Measurements from ENCODE around the gene TNNT3. TPM values are rescaled to one million over a fixed set of nuclear protein-coding genes. Genes with fewer than 3 reads are reported as not detected.

The TNNT3 gene
- total RNA-seq, 4 donors from 2014 or later, result 1.7 to 4.1 (median 2.6) TPM; not detected in 1

DNA sequence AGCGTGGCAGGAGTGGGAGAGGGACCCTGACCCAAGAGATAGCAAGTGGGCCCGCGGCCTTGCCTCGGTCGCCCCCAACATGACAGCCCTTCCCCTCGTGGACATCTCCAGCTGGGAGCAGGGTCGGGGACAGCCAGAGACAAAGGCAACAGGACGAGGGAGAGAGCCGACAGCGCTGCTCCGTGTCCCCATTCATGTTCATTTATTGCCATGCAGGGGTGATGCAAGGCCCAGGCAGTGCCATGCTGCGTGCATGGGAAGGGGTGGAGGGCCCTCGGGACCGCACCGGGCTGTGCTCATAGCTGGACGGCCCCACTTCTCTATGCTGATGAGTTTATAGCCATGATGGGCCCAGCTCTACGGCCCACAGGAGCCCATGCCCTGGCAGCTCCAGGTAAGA lies 40.3 kb downstream of the TNNT3 start:
- WGBS, 2 donors, result no CpG with 5 or more reads among the region's 17 CpGs
- intact Hi-C loops (cut with DNase I), result no loop called here
- no peaks in the 10 kb centered on the region for H3K4me1 ChIP-seq
- no peak overlapping the region for H3K4me3 ChIP-seq (replicated peaks in 1 of 3)
- no peak overlapping the region for H3K27ac ChIP-seq
- DNase-seq, result no peak
- H3K27me3 ChIP-seq, result no peaks in the 10 kb centered on the region
- H3K36me3 ChIP-seq, result no peaks in the 10 kb centered on the region
- no peaks in the 10 kb centered on the region for H3K9me3 ChIP-seq
- TF ChIP-seq, protein P1, sequence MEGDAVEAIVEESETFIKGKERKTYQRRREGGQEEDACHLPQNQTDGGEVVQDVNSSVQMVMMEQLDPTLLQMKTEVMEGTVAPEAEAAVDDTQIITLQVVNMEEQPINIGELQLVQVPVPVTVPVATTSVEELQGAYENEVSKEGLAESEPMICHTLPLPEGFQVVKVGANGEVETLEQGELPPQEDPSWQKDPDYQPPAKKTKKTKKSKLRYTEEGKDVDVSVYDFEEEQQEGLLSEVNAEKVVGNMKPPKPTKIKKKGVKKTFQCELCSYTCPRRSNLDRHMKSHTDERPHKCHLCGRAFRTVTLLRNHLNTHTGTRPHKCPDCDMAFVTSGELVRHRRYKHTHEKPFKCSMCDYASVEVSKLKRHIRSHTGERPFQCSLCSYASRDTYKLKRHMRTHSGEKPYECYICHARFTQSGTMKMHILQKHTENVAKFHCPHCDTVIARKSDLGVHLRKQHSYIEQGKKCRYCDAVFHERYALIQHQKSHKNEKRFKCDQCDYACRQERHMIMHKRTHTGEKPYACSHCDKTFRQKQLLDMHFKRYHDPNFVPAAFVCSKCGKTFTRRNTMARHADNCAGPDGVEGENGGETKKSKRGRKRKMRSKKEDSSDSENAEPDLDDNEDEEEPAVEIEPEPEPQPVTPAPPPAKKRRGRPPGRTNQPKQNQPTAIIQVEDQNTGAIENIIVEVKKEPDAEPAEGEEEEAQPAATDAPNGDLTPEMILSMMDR (IDR thresholded peaks at IDR 0.05), result no peak
- TF ChIP-seq POLR2A (IDR thresholded peaks at IDR 0.05), result no peak

DNA sequence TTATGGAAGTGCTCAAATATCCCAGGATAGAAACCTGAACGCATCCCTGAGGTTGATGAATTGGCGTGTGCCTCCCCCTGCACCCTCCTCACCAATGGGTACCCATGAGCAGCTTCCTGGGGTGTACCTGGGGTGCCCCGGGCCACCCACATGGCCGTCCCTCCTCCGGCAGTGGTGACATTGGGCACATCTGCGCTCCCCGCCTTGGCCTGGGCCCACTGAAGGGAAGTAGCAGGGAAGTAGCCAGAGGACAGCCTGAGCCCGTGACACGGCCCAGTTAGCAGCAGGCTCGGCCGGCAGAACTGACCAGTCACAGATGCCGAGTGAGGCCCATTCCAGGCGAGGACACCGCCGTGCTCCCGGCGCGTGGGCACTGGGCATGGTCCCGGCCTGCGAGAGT lies 44.4 kb downstream of the TNNT3 start:
- H3K27me3 ChIP-seq, result no peaks in the 10 kb centered on the region

DNA sequence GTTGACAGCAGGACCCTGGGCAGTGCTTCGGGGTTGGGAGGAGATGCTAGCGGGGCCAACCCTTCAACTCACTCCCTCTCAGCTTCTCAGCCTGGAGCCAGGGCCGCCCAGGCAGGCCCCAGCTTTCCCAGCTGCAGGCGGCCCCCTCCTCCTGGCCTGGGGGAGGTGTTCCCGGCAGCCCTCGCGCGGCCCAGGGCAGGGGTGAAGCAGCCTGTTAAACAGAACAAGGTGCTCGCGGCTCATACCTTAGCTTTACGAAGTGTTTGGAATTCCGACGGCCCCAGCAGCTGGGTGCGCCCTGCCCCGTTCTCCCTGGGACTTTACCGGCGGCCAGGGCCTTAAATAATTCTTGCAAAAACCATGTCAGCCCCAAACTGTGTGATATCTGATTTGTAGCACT lies 44.8 kb downstream of the TNNT3 start:
- no peak for DNase-seq
- TF ChIP-seq, protein P1 (IDR thresholded peaks at IDR 0.05), result no peak
- no peak for TF ChIP-seq POLR2A (IDR thresholded peaks at IDR 0.05)
- no CpG with 5 or more reads among the region's 17 CpGs for WGBS, 2 donors
- Histone ChIP-seq H3K27ac (no peak overlapping the region), H3K4me1 (no peaks in the 10 kb centered on the region), H3K27me3 (no peaks in the 10 kb centered on the region), H3K9me3 (no peaks in the 10 kb centered on the region), H3K36me3 (no peaks in the 10 kb centered on the region), H3K4me3 (replicated peaks in 1 of 3) (no peak overlapping the region)
- intact Hi-C loops (cut with DNase I), result no loop called here

More for the DNA sequence above, 44.4 kb downstream of the TNNT3 start:
- no peaks in the 10 kb centered on the region for H3K4me1 ChIP-seq
- no peaks in the 10 kb centered on the region for H3K36me3 ChIP-seq
- intact Hi-C loops (cut with DNase I), result no loop called here
- TF ChIP-seq, protein P1 (IDR thresholded peaks at IDR 0.05), result no peak
- no peak for TF ChIP-seq POLR2A (IDR thresholded peaks at IDR 0.05)
- DNase-seq, result no peak
- no peak overlapping the region for H3K4me3 ChIP-seq (replicated peaks in 1 of 3)
- no CpG with 5 or more reads among the region's 20 CpGs for WGBS, 2 donors
- H3K9me3 ChIP-seq, result no peaks in the 10 kb centered on the region
- H3K27ac ChIP-seq, result no peak overlapping the region

DNA sequence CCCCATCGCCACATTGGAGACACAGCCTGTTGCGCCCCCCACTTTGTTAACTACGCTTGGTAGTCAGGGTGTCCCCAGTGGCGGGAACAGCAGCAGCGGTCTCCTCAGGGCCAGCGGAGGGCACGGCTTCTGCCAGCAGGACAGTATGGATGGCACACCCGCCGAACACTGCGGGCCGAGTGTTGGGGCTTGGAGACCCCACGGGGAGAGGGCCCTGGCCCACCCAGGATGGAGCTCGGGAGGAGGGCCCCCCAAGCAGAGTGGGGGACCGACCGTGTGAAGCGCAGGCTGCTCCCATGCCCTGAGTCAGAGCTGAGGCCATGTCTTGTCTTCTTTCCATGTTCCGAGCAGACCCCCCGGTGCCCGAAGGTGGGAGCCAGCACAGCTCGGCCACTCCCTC lies 45.5 kb downstream of the TNNT3 start:
- intact Hi-C loops (cut with DNase I), result no loop called here
- WGBS, 2 donors, result no CpG with 5 or more reads among the region's 20 CpGs

DNA sequence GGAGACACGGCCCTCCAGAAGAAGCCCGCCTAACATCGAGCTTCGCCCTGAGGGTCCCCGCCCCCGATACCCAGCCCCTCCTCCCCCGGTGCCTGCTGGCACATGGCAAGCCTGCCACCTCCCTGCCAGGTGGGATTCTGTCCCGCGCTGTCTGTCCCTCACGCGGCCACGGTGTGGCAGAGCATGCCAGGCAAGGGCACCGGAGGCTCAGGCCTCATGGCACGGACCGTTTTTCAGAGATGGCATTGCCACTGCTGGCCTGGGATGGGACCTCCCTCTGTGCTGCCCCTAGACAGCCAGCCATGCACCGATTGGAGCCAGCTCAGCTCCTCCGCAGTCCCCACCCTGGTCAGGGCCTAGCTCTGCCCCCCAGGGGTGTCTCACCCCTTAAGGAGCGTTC lies 47.0 kb downstream of the TNNT3 start:
- DNase-seq, result no peak
- H3K27ac ChIP-seq, result no peak overlapping the region
- no peaks in the 10 kb centered on the region for H3K36me3 ChIP-seq
- H3K4me3 ChIP-seq (replicated peaks in 1 of 3), result no peak overlapping the region
- H3K4me1 ChIP-seq, result no peaks in the 10 kb centered on the region
- TF ChIP-seq, protein P1 (IDR thresholded peaks at IDR 0.05), result no peak
- no peak for TF ChIP-seq POLR2A (IDR thresholded peaks at IDR 0.05)
- no peaks in the 10 kb centered on the region for H3K27me3 ChIP-seq
- H3K9me3 ChIP-seq, result no peaks in the 10 kb centered on the region
- no CpG with 5 or more reads among the region's 18 CpGs for WGBS, 2 donors
- intact Hi-C loops (cut with DNase I), result no loop called here

More for the DNA sequence above, 45.5 kb downstream of the TNNT3 start:
- TF ChIP-seq POLR2A (IDR thresholded peaks at IDR 0.05), result no peak
- TF ChIP-seq, protein P1 (IDR thresholded peaks at IDR 0.05), result no peak
- no peaks in the 10 kb centered on the region for H3K36me3 ChIP-seq
- H3K9me3 ChIP-seq, result no peaks in the 10 kb centered on the region
- no peaks in the 10 kb centered on the region for H3K27me3 ChIP-seq
- H3K4me3 ChIP-seq (replicated peaks in 1 of 3), result no peak overlapping the region
- no peak overlapping the region for H3K27ac ChIP-seq
- no peak for DNase-seq
- no peaks in the 10 kb centered on the region for H3K4me1 ChIP-seq

All from thyroid gland (tissue), 4 donors.